H1 (cell line): ENCODE data around the gene GAB2. TPM values are rescaled to one million over a fixed set of nuclear protein-coding genes. Genes with fewer than 3 reads are reported as not detected.

Source experiments
- CHD7 ChIP-seq: fragments of 300-600 bp; sonication (generic); IDR thresholded peaks from 2 replicates; pipeline ENCODE4 v1.7.1; 2012; ENCODE audit warnings: low read length, moderate library complexity, mild to moderate bottlenecking, inconsistent platforms; ENCODE audit not compliant: insufficient replicate concordance
- PHF8 ChIP-seq: fragments of 200-600 bp; sonication (generic); conservative IDR thresholded peaks from 2 replicates; pipeline ENCODE4 v1.7.1; 2012; ENCODE audit warnings: low read depth, mild to moderate bottlenecking, inconsistent platforms, low read length, moderate library complexity
- POLR2AphosphoS5 ChIP-seq: IDR thresholded peaks from 2 replicates; pipeline ENCODE4 v1.6.1; 2011; ENCODE audit warnings: low read depth, low read length
- RAD21 ChIP-seq, 2 experiments: IDR thresholded peaks in 1 of 2; conservative IDR thresholded peaks in 1 of 2; 2 replicates each; pipeline ENCODE4 v1.6.1; 2011; ENCODE audit warnings: low read depth in 2 of 2, low read length in 2 of 2, improper control_type of control experiment in 1 of 2, inconsistent platforms in 1 of 2, mild to moderate bottlenecking in 1 of 2, moderate library complexity in 1 of 2
- RFX5 ChIP-seq: IDR thresholded peaks from 2 replicates; pipeline ENCODE4 v1.6.1; 2011; ENCODE audit warnings: low read depth, low read length, improper control_type of control experiment, borderline replicate concordance
- SP1 ChIP-seq: IDR thresholded peaks from 2 replicates; pipeline ENCODE4 v1.6.1; 2011; ENCODE audit warnings: low read depth, low read length
- polyA plus RNA-seq, 7 experiments: library from polyadenylated mRNA; depleted of rRNA in 3 of 7; stranded (reverse) in 5 of 7; unstranded in 2 of 7; fragments of >200 nt in 5 of 7; fragments of 200-250 nt in 2 of 7; gene quantifications; 1 replicate in 5 of 7; 2 replicates in 1 of 7; 4 replicates in 1 of 7; pipeline versions ENCODE4 v1.2.1 to v1.2.3, GENCODE V29; 2011 to 2013; ENCODE audit warnings: missing spikeins in 2 of 7, mixed read lengths in 2 of 7
- total RNA-seq: library from RNA; stranded (reverse); fragmentation: NEBNext Ultra II Directional; extraction: Animal tissue kit (Norgen Biotek cat#: 25700); gene quantifications from 2 replicates; pipeline ENCODE4 v1.2.1, GENCODE V29; 2021

The GAB2 gene
- total and polyA plus RNA-seq, 2 of the 8 experiments (the other 6 are each of a cell fraction or from before 2014, with no cell fraction given), result 6.3 to 14.0 TPM

GRCh38 chr11:78460471-78460870 is 42.9 kb upstream of the GAB2 start (continued):
- TF ChIP-seq CHD7, result no peak
- TF ChIP-seq RAD21 (IDR thresholded peaks at IDR 0.05 in 1 of 2, conservative IDR thresholded peaks at IDR 0.05 in 1 of 2; ENCODE audit: low read depth in 2 of 2, low read length in 2 of 2), result no peak
- TF ChIP-seq RFX5, result no peak
- TF ChIP-seq POLR2AphosphoS5, result no peak
- TF ChIP-seq SP1, result no peak
- TF ChIP-seq PHF8, result no peak
